ENCODE measurements around the gene CCDC102A.

Gene CCDC102A

GRCh38 chr16:57476546-57477410 is 59.6 kb downstream of the CCDC102A start:
- no peak for DNase-seq

DNA sequence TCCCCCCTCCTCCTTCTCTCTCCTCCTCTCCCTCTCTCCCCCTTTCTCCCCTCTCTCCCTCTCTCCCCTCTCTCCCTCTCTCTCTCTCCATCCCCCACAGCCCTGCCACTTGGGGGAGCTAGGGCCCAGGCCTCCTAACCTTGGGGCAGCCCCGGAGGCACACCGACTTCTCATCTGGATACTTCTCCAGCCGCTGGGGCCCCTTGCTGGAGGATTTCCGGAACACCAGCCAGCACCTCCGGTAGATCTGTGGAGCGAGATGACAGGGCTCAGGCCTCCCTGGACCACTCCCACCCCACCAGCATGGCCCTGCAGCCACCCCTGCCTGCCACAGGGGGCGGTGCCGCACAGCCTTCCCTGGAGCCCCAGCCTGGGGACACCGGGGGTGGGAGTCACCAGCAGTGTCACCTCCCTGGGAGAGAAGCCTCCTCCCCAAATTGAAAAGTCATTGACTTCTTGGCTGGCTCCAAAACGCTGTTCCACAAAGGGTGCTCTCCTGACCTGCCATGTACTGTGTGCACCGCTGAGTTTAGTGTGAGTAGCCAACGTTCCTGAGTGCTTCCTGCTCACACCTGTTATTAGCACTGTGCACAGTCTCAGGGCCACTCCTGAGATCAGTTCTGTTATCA is 60.5 kb downstream of the CCDC102A start:
- no peak for DNase-seq

DNA sequence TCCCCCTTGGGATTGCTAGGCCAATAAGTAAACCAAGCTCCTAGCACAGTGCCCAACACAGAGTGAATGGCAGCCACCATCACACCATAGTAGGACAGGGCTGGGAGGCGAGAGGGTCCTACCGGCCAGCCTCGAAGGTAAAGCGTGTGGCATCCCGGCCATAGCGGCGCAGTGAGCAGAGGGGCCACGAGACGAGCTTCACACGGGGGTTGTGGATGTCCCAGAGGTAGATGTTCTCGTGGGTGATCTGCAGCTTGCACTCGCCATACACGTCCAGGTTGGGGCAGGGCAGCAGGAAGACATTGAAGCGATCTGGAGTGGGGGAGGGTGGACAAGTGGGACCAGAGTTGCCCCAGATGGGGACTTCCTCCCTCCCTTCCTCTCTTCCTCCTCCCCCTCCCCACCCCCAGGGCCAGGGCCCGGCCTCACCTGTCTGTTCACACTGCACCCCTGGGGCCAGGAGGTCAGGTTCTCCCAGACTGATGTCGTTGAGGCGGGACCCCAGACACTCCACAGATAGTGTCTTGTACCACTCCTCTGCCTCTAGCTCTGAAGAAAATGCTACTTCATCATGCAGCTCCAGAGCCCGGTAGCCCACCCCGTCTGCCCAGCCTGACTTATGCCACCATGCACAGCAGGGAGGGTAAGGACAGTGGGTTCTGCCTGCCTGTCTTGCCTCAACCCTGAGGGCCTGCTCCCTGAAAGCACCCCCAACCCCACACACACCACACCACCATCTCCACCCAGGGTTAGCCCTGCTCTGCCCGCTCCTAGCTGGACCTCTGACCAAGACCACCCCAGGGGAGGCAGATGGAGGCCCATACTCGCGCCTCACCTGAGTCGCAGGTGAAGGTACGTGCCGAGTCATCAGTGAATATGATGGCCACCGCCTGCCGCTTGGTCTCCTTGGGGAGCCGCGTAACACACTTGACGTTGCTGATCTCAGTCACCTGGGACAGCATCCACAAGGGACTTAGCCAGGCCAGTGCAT is 61.4 kb downstream of the CCDC102A start:
- DNase-seq = no peak

DNA sequence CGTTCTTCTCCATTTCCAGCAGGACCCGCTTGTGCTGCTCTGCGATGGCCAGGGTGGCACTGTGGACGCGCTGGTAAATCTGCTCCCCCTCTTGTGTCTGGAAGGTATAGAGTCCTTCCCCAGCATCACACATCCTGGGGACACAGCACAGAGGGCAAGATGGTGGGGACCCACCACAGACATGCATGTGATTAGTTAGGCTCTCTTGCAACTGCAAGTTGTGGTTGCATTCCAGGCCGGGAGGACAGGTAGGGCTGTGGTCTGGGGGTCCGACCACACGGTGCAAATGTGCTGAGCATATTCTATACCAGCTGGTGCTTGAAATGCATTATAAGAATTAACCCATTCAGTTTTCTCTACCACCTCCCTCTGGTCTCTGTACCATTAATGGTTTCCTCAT is 62.5 kb downstream of the CCDC102A start:
- DNase-seq = no peak

DNA sequence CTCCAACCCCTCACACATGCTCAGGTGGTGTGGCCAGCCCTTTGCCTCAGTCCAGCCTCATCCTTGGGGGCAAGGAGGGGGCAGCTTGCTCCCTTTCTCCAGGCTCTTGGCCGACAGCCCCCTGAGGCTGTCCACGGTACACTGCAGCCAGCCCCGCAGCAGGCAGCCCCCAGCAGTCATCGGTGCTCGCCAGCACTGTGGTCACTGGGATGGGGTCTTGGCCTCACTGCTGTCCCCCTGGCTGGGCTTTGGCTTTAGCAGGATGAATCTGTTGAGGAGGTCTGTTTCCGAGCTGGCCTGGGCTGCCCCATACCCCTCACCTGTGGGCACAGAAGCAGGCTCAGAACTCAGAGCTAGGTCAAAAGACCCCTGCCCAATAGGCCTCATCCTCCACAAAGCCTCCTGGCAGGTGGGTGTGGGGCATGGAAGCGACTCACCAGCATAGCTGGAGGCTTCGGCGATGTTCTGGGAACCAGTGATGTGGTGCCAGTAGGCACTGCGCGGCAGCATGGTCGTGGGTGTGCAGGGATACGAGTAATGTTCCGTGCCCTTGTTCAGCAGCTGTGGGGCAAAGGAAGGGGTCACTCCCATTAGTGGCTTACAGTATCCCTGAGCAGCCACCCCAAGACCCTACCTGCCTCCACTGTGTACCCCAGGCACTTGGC is 63.1 kb downstream of the CCDC102A start:
- no peak for DNase-seq

- DNase-seq = peak in 1 of 2 experiments; percentile 12
Observed at GRCh38 chr16:57472665-57473060, 63.7 kb downstream of the CCDC102A start.

- DNase-seq = no peak
Observed at GRCh38 chr16:57471852-57472664, 64.3 kb downstream of the CCDC102A start.

- no peak for DNase-seq
Observed at GRCh38 chr16:57471209-57471608, 65.2 kb downstream of the CCDC102A start.

- DNase-seq = no peak
Observed at GRCh38 chr16:57470711-57471110, 65.7 kb downstream of the CCDC102A start.

DNA sequence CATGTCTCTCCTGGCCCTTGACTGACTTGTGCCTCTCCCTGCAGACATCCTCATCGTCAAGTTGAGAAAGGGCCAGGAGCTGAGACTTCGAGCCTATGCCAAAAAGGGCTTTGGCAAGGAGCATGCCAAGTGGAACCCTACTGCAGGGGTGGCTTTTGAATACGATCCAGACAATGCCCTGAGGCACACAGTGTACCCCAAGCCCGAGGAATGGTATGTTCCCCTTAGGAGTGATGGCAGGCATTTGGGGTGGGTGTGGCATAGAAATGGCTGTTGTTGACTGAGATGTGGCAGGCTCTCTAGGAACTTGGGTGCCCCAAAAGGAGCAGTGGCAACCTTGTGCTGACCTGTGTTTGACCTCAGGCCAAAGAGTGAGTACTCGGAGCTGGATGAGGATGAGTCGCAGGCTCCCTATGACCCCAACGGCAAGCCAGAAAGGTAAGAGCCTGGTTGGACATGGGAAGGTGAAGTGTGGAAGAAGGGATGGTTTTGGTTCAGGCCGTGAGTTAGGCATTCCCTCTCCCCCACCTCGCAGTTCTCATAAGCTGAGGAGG is 66.4 kb downstream of the CCDC102A start:
- DNase-seq = no peak

GRCh38 chr16:57469046-57469445 is 67.3 kb downstream of the CCDC102A start:
- DNase-seq = no peak

GRCh38 chr16:57468346-57468745 is 68.0 kb downstream of the CCDC102A start:
- DNase-seq = no peak

- no peak for DNase-seq
Observed at GRCh38 chr16:57464523-57464922, 71.8 kb downstream of the CCDC102A start.

- DNase-seq = no peak
Observed at GRCh38 chr16:57462978-57463362, 73.4 kb downstream of the CCDC102A start.

GRCh38 chr16:57462209-57462977 is 74.0 kb downstream of the CCDC102A start, which contains the start of gene POLR2C:
POLR2C (plus strand) TSS chr16:57462679; CDS start chr16:57462725, 46 bp downstream.
- DNase-seq = peak; percentile 66 to 75
